ENCODE measurements around the gene LRRC39.

DNA sequence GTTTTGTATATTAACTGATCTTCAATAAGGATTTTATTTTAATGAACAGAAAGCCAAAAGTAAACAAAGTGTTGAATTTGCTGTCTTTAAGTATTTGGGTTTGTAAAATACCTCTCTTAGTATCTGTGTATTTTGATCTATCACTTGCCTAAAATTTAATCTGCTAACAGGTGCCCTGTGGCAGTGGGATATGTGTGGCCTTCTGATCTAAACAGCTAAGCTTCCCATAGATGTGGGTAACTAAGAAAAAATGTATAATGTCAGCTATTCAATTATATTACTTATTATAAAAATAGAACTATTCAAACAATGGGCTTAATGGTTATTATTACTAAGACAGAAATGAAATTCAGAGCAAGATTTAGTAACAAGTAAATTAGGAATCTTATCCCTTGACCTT lies 15.2 kb downstream of the LRRC39 start:
- TF ChIP-seq, protein P1, sequence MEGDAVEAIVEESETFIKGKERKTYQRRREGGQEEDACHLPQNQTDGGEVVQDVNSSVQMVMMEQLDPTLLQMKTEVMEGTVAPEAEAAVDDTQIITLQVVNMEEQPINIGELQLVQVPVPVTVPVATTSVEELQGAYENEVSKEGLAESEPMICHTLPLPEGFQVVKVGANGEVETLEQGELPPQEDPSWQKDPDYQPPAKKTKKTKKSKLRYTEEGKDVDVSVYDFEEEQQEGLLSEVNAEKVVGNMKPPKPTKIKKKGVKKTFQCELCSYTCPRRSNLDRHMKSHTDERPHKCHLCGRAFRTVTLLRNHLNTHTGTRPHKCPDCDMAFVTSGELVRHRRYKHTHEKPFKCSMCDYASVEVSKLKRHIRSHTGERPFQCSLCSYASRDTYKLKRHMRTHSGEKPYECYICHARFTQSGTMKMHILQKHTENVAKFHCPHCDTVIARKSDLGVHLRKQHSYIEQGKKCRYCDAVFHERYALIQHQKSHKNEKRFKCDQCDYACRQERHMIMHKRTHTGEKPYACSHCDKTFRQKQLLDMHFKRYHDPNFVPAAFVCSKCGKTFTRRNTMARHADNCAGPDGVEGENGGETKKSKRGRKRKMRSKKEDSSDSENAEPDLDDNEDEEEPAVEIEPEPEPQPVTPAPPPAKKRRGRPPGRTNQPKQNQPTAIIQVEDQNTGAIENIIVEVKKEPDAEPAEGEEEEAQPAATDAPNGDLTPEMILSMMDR (IDR thresholded peaks at IDR 0.05) = no peak
- TF ChIP-seq POLR2A (IDR thresholded peaks at IDR 0.05) (no peak), EP300 (IDR thresholded peaks at IDR 0.05) (no peak)
